Kasumi-1 (cell line): ENCODE measurements around the gene OXCT1.
"Not testable (repeated sequence)": the region's sequence is repeated elsewhere in the genome, so short reads cannot be mapped to it uniquely, and the experiment has no call there.

ENCODE experiments used
- DNase-seq, 2 experiments: peaks; one replicate each; lab custom pipeline; 2025; lab: John Stamatoyannopoulos, UW

OXCT1 gene

DNA sequence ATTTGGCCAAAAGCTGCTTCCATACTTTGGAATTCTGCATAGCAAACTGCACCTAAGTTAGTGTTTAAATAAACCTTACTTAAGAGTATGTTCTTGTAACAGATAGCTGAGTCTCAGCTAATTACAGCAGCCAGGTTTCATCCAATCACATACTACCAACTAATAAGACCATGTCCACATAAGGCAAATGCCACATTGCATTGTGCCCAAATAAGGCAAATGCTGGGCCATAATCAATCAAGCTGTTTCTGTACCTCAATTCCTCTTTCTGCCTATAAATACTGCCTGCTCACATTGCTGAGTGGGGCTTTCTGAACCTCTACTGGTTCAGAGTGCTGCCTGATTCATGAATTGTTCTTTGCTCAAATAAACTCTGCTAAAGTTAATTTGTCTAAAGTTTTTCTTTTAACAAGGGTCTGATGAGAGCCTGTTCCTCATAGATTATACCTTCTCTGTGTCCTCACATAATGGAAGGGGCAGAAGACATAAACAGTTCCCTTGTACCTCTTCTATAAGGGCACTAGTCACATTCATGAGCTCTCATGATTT, 4.4 kb upstream of the OXCT1 start:
- no peak for DNase-seq

DNA sequence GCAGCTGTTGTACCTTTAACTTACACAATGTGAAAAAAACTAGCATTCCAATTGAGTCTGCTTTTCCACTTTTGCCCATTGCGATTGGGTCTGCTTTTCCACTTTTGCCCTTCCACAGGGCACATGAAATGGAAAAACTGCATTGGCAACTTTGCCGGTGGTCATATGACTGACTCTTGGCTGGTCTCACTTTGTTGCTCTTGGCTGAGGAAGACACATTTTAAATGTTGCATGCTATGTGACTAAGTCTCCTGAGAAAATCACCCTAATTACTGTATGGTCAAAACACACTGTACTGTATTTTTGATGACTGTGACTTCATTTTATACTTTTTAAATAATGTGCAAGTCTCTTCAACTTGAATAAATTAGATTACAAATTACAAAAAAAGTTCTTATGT, 1.6 kb upstream of the OXCT1 start:
- no peak for DNase-seq

DNA sequence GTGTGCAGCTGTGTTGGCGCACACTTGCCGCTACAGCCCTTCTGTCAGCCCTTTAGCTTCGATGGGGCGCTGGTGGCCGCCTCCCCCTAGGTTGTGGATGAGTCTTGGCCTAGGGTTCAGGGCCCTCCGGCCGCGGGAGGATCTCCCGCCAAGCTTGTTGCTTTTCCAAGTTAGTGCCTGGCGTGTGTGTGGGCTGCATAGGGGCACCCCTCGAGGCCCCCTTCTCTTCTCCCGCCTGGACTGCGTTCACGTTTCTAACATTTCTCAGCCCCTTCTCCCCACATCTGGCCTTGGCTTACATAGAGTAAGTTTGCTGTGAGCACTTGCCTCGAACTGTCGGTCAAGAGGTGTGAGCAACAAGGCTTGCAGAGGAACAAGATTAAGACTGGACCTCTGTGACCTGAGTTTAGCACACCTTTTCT, 413 bp upstream of the OXCT1 start:
- DNase-seq, result no peak

DNA sequence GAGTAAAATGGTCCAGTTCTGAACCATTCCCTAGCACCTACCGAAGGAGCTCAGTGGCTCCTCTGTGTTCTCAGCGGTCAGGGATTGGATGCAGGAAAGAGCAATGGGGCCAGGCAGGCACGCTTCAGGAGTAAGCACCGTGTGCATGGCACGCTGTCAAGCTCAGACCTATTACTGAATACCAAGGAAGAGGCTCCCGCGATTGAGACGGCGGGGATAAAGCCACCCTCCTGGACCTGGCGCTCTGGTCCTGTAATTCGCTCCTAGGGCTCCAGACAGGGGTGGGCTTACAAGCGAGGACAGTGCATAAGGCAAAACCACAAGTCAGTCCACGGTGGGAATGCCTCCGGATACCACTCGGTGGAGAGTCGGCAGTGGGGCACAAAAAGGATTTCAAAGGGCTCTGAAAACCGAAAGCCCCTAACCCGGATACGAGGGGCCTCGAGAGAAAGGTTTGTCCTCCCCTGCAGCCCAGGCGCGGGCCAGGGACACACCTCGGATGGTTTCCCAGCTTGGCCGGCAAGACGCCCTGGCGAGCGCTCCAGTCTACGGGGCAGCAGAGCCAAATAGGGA, 988 bp downstream of the OXCT1 start:
- DNase-seq, result peak in 1 of 2 experiments; percentile 16

DNA sequence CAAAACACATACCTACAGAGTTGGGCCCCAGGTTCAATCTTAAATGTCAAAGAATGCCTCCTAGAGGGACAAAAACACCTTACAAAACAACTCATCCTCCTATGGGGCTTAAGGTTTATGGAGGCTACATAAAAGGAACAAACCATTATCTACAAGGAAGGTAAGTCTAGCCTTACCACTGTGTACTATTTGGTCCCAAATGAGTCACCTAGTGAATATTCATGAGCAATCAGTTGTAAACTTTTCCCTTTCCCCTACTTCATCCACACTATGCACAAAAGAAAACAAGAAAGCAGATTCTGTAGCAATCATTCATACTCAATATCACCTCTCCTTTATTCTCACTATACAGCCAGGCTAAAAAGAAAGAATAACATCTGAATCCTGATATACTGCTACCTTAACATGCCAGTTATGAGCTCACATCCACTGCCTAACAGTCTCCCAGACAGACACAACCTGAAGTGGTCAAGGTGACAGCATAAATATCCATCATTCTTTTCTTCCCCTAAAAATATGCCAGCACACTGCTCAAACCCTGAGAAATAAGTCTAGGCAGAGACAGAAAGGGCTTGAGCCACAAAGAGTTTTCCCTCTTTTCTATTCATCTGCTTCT, 6.2 kb downstream of the OXCT1 start:
- no peak for DNase-seq

DNA sequence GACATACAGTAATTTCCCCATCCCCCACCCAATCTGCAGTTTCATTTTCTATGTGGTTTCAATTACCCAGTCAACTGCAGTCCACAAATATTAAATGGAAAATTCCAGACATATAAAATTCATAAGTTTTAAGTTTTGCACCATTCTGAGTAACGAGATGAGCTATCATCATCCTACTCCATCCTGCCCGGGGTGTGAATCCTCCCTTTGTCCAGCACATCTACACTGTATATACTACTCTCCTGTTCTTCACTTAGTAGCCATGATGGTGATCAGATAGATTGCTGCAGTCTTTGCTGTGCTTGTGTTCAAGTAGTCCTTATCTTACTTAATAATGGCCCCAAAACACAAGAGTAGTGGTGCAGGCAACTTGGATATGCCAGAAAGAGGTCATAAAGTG, 11.3 kb downstream of the OXCT1 start:
- no peak for DNase-seq

DNA sequence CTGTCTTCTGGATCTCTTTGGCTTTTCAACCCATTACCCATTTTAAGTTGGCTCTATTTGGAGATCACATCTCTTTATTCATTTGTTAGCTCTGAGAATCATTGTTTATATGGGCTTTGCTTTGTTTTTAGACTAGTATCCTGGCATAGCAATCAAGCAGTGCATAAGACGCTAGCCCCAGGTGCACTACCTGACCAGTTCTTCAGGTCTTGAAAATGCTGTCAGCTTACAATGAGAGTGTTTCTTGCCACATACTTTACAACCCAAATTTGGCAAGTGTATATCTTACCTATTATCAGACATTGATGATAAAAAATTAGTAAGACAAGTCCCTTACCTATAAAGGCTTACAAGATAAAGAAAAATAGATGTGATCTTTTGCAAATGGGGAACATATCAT, 12.2 kb downstream of the OXCT1 start:
- no peak for DNase-seq

DNA sequence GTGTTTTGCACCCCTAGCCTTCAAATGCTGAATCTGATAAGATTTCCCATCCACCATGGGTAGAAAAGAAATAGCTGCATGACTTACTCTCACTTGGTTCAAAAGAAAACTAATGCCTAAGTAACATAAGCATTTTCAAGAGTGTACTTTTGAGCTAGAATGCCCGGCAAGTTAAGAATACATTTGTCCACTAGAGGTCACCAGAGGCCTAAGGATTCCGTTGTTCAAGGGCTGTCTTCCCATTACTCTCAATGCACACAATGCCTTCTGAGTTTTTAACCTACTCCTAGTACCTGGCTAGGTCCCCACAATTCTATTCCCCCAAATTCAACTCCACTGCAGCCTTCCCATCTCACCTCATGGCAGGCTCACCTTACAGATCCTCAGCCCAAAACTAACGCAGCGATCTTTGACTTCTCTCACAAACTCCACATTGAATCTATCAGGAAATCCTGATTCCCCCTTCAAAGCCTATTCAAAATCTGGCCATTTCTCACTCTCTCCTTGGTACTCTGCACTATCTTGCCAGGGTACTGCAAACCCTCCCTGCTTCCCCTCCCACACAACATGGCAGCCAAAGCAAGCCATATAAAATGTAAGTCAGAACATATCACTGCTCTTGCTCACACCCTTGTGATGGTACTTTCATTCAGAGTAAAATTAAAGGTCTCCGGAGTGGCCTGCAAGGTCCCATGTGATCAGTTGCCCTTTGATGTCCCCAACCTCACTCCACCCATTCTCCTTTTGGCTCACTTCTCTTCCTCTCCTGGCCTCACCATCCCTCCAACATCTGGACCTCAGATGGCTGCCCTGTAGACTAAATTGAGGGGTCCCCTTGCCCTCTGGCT, 13.4 kb downstream of the OXCT1 start:
- DNase-seq, result peak; percentile 72 to 77

DNA sequence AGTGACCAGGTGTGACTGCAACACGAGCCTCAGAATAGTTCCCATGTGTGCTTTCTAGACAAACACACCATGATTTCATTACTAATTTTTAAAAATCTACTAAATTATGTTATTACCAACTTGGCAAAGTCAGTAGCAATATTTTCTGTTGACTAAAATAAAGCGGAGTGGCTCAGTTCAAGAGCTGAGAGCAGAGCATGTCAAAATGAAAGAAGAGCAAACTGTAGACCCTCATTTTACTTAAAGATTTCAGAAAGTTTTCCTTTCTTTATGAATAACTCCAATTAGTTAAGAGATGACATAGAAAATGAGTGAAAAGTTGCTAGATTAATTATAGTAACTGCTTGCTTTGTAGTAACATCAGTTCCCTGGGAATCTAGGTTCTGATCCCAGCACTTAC, 17.9 kb downstream of the OXCT1 start:
- no peak for DNase-seq

DNA sequence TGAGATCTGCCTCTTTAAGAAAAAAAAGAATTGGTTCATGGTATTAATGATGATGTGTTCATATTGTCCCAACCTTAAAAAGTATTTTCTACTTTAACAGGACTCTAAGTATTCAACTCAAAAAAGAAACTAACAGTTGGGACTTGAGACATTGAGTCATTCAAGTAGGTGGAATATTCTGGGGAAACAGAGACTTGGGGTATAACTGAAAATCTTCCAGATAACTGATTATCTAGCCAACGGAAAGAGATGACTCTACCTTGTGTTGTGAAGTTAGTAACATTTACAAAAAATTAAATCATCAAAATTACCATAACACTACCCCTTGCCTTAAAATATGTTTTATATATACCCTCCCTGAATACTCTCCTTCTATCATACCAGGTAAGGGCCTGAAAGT, 19.1 kb downstream of the OXCT1 start:
- DNase-seq, result no peak

DNA sequence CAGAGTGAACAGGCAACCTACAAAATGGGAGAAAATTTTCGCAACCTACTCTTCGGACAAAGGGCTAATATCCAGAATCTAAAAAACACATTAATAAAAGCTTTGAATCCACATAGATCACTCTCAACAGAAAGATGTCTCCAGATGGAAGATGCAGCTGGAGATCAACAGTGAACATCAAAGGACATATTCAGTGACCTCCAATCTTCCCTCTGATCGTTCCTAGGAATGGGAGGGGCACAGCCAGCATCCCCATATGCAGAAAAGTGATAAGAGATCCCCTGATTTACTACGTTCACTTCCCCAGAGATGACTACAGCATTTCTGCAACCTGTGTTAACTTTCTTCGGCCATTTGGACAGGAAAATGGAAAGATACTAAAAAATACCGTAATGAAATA, 21.2 kb downstream of the OXCT1 start:
- DNase-seq, result no peak

DNA sequence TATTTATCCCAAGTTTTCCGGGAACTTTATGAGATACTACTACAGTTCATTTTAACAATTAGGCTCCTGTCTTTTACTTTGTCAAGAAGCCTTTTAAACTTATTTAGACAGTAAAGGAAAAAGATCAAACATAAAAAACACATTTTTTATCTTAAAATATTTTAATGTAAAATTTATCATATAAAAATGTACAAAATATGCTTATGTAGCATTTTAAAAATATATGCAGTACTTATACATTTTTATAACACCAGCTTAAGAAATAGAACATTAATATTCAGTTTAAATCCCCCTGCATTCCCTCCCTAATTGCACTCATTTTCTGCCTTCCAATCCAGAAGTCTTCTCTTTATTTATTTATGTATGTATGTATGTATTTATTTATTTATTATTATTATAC, 24.5 kb downstream of the OXCT1 start:
- not testable (repeated sequence) for DNase-seq

DNA sequence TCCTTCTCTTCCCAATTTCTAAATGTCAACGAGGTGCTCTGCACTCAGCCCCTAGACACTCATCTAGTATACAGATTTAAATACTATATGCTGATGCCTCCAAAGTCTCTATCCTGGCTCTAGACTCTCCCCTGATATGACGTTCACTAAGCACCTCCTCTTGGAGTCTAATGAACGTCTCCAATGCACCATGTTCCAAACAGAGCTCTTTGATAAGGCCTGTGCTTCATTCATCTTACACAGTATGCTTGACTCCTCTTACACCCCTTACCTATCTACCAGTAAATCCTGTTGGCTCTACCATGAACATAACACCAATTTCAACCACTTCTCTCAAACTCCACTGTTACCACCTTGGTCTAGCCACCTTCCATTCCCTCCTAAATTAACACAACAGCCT, 25.7 kb downstream of the OXCT1 start:
- no peak for DNase-seq

DNA sequence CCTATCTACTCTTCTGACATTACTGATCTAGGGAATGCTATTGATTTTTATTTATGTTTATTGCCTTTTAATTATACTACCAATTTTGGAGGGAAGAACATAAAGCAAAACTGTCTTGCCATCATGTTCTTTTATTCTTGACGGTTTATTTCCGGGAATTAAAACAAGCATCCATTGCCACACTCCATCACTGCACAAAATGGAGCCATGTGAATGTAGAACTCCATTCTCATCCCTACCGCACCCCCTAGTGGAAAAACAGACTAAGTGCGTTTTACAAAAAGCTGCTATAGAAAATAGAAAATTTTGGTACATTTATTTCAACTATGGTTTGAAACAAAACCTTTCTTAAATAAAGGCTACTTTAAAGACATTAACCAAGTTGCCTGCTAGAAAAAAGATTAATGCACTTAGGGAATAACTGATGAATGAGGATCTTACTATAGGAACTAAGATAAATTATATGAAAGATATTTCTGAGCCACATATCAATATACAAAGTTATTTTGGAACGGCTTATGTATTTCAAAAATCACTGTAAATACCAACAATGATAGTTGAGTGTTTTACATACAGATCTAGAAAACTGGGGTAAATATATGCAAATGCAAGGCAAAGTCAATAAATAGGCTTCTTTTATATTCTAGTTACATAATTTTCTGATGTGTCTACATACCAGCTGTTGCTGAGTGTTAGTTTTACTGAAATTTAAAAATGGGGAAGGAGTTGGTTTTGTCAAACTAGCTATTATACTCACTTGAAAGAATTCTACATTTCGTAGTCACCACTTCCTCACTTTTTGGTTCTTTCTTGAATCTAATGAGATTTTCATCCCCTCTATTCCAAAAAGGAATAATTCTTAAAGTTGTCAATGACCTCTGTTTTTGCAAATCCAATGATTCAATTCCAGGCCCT, 26.5 kb downstream of the OXCT1 start:
- peak; percentile 55 to 57 for DNase-seq

DNA sequence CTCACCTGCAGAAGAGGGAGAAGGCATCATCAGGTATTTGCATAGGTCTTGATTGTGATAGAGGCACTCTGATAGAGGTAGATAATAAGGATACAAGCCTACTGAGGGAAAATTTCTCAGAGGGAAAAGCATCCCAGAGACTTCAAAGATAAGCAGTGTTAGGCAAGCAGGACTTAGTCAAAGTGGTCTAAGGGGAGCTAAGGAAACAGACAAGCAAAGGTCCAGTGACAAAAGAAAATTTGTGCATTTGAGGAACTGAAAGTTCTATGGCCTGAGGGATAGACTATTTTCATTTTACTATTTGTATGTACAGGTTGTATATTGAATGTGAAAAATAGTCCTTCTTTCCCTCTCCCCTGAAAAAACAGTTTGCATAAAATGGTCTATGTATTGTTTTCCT, 27.4 kb downstream of the OXCT1 start:
- no peak for DNase-seq

DNA sequence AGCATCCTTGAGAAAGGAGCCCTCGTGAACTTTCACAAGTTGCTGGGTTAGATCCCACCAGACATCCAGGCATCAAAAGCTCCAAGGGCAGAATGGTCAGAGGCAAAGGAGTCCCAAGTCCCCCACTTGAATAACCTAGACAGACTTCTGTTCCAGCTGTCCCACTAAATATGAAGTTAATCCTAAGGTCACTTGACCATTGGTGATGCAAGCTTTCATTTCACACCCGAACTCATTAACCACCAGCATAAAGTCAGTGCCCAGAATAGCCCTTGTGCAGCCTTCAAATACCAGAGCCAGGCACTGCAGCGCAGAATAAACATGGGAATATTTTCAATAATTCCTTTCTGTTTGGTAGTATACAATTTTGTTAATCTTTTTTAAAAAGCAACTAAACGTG, 28.9 kb downstream of the OXCT1 start:
- DNase-seq, result no peak

DNA sequence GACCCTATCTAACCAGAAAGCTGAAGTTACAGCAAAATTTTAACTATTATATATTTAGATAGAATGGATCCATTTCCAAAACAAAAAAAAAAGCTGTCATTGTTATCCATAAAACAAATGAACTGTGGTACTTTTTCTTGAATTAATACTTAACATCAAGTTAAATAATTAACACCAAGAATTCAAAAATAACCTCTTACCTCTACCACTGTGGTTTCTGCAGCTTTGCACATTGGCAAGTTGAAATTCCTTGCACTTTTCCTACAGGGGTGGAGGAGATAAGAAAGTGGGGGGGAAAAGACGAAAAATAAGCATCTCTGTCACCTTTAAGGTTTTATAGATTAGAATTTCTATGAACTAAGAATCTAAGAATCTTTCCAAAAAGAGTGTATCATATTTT, 30.0 kb downstream of the OXCT1 start:
- DNase-seq, result no peak

DNA sequence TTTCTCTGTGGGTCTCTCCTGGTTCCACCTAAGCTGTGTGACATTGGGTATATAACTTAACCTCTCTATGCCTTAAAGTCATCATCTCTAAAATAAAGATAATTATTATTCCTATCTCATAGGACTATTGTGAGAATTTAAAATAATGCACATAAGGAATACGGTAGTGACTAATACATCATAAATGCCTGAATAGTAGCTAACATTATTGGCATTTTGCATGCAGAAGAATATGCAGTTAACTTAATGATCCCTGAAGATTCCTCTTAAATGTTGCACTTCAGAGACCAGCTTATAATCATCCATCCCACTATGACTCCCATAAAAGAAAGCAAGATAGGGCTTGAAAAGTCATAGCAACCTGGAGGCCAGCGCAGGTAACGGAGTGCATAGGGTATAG, 32.4 kb downstream of the OXCT1 start:
- no peak for DNase-seq

DNA sequence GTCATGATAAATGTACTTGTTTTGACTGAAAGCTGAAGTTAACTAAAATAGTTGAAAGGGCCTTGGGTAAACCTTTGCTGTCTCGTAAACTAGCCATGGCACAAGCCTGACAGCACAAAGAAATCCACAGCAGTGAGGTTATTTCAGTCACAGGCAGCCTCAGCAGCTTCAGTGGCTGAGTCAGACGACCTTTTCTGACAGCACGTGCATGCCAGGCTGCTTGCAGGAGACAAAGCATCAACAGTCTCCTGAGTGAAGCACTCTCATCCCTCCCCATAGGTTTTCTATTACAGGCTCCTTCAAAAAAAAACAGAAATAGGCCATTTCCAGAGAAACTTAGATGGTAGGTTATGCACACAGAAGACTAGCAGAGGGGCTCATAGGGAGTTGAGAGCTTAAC, 34.6 kb downstream of the OXCT1 start:
- DNase-seq, result peak; percentile 46 to 52

DNA sequence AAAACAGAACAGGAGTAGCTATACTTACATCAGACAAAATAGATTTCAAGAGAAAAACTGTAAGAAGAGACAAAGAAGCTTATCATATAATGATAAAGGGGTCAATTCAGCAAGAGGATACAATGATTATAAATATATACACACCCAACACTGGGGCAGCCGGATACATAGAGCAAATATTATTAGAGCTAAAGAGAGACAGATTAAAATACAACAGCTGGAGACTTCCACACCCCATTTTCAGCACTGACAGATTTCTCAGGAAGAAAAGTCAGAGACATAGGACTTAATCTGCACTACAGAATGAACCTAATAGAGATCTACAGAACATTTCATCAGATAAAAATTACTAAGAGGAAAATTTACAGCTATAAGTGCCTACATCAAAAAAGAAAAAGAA, 35.7 kb downstream of the OXCT1 start:
- DNase-seq, result no peak

DNA sequence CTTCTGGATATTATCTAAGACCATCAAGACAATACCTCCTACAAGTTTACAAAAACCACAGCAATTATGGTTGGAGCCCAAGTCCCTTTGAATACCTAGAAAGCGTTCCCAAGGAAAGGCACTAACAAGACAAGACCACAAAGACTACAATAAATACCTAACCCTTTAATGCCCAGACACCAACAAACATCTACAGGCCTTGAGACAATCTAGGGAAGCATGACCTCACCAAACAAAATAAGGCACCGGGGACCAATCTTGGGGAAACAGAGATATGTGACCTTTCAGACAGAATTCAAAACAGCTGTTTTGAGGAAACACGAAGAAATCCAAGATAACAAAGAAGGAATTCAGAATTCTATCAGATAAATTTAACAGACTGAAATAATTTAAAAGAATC, 37.8 kb downstream of the OXCT1 start:
- DNase-seq, result no peak

DNA sequence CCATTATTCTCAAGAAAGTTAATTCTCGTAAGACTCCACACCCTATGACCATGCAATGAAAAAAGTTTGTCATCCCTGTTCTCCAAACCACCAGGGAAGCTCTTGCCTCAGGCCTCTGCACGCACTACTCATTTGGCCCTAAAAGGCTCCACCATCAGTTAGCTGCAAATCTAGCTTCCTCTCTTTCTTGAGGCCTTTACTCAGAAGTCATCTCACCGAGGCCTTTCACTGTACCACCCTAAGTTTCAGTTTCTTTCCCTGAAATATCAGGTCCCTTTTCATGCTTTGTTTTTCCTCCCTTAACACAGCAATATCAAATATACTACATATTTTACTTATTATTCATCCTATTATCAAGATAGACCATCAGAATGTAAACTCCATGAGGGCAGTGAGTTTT, 39.1 kb downstream of the OXCT1 start:
- no peak for DNase-seq
